ENCODE measurements around the gene ADIPOR2. TPM values are rescaled to one million over a fixed set of nuclear protein-coding genes. Genes with fewer than 3 reads are reported as not detected.

ADIPOR2 gene
- total and polyA plus RNA-seq, 2 donors (not counting 1 experiment from before 2014, with no cell fraction given): 43.1 to 46.1 TPM

GRCh38 chr12:1823237-1823636 is 132.4 kb downstream of the ADIPOR2 start:
- H3K4me1 ChIP-seq (ENCODE audit: control insufficient read depth, extremely low read depth, insufficient read depth, low read length): no peaks in the 10 kb centered on the region
- no peaks in the 10 kb centered on the region for H4K20me1 ChIP-seq (ENCODE audit: control insufficient read depth, extremely low read depth, insufficient read depth, low read length)
- no peak overlapping the region for H2AFZ ChIP-seq (ENCODE audit: low read length)
- no peaks in the 10 kb centered on the region for H3K9me3 ChIP-seq (ENCODE audit: control insufficient read depth, insufficient read depth, low read depth, low read length)
- no peaks in the 10 kb centered on the region for H3K79me2 ChIP-seq (ENCODE audit: control insufficient read depth, insufficient read depth, low read length)
- no peak overlapping the region for H3K4me2 ChIP-seq (ENCODE audit: extremely low read depth, insufficient read depth, low read length)
- DNase-seq (ENCODE audit: low read depth in 2 of 2): no peak
- no peaks in the 10 kb centered on the region for H3K36me3 ChIP-seq (ENCODE audit: control insufficient read depth, insufficient read depth, low read length)
- TF ChIP-seq EZH2 (IDR thresholded peaks at IDR 0.05; ENCODE audit: low read length, missing control alignments) (no peak), CTCF (conservative IDR thresholded peaks at IDR 0.05 in 1 of 2, IDR thresholded peaks at IDR 0.05 in 1 of 2; ENCODE audit: low read depth in 1 of 2, low read length in 2 of 2) (no peak)
- no peak overlapping the region for H3K9ac ChIP-seq (ENCODE audit: insufficient read depth, low read length)
- H3K27me3 ChIP-seq (ENCODE audit: control insufficient read depth, insufficient read depth, low read length): peaks cover 55% of the 10 kb centered on the region
- no peak overlapping the region for H3K4me3 ChIP-seq (replicated peaks in 1 of 4; ENCODE audit: control extremely low read depth in 1 of 4, insufficient read depth in 1 of 4, low read depth in 3 of 4, low read length in 4 of 4)
- no peak overlapping the region for H3K27ac ChIP-seq (ENCODE audit: insufficient read depth, low read length)

- Histone ChIP-seq H3K27me3 (ENCODE audit: control insufficient read depth, insufficient read depth, low read length) (peaks cover 47% of the 10 kb centered on the region), H3K79me2 (ENCODE audit: control insufficient read depth, insufficient read depth, low read length) (no peaks in the 10 kb centered on the region), H3K4me3 (replicated peaks in 1 of 4; ENCODE audit: control extremely low read depth in 1 of 4, insufficient read depth in 1 of 4, low read depth in 3 of 4, low read length in 4 of 4) (no peak overlapping the region), H3K4me2 (ENCODE audit: extremely low read depth, insufficient read depth, low read length) (no peak overlapping the region), H4K20me1 (ENCODE audit: control insufficient read depth, extremely low read depth, insufficient read depth, low read length) (no peaks in the 10 kb centered on the region), H3K4me1 (ENCODE audit: control insufficient read depth, extremely low read depth, insufficient read depth, low read length) (no peaks in the 10 kb centered on the region), H3K27ac (ENCODE audit: insufficient read depth, low read length) (no peak overlapping the region), H3K9me3 (ENCODE audit: control insufficient read depth, insufficient read depth, low read depth, low read length) (no peaks in the 10 kb centered on the region), H2AFZ (ENCODE audit: low read length) (no peak overlapping the region), H3K36me3 (ENCODE audit: control insufficient read depth, insufficient read depth, low read length) (no peaks in the 10 kb centered on the region), H3K9ac (ENCODE audit: insufficient read depth, low read length) (no peak overlapping the region)
- TF ChIP-seq CTCF (conservative IDR thresholded peaks at IDR 0.05 in 1 of 2, IDR thresholded peaks at IDR 0.05 in 1 of 2; ENCODE audit: low read depth in 1 of 2, low read length in 2 of 2) (no peak), EZH2 (IDR thresholded peaks at IDR 0.05; ENCODE audit: low read length, missing control alignments) (no peak)
- DNase-seq (ENCODE audit: low read depth in 2 of 2): no peak
Measured at GRCh38 chr12:1825382-1826102, 134.7 kb downstream of the ADIPOR2 start.

- no peak overlapping the region for H3K4me2 ChIP-seq (ENCODE audit: extremely low read depth, insufficient read depth, low read length)
- no peak overlapping the region for H3K9ac ChIP-seq (ENCODE audit: insufficient read depth, low read length)
- no peaks in the 10 kb centered on the region for H3K9me3 ChIP-seq (ENCODE audit: control insufficient read depth, insufficient read depth, low read depth, low read length)
- H3K4me3 ChIP-seq (replicated peaks in 1 of 4; ENCODE audit: control extremely low read depth in 1 of 4, insufficient read depth in 1 of 4, low read depth in 3 of 4, low read length in 4 of 4): no peak overlapping the region
- H3K36me3 ChIP-seq (ENCODE audit: control insufficient read depth, insufficient read depth, low read length): no peaks in the 10 kb centered on the region
- no peak overlapping the region for H2AFZ ChIP-seq (ENCODE audit: low read length)
- no peaks in the 10 kb centered on the region for H3K79me2 ChIP-seq (ENCODE audit: control insufficient read depth, insufficient read depth, low read length)
- H4K20me1 ChIP-seq (ENCODE audit: control insufficient read depth, extremely low read depth, insufficient read depth, low read length): no peaks in the 10 kb centered on the region
- TF ChIP-seq EZH2 (IDR thresholded peaks at IDR 0.05; ENCODE audit: low read length, missing control alignments) (no peak), CTCF (conservative IDR thresholded peaks at IDR 0.05 in 1 of 2, IDR thresholded peaks at IDR 0.05 in 1 of 2; ENCODE audit: low read depth in 1 of 2, low read length in 2 of 2) (no peak)
- DNase-seq (ENCODE audit: low read depth in 2 of 2): no peak
- H3K4me1 ChIP-seq (ENCODE audit: control insufficient read depth, extremely low read depth, insufficient read depth, low read length): no peaks in the 10 kb centered on the region
- peaks cover 45% of the 10 kb centered on the region for H3K27me3 ChIP-seq (ENCODE audit: control insufficient read depth, insufficient read depth, low read length)
- no peak overlapping the region for H3K27ac ChIP-seq (ENCODE audit: insufficient read depth, low read length)
Measured at GRCh38 chr12:1826401-1826800, 135.5 kb downstream of the ADIPOR2 start.

Measured in fibroblast of lung (primary cell).